Activated gamma-delta T cell (primary cell): ENCODE results near the gene CAST.
"Not testable (repeated sequence)": the region's sequence is repeated elsewhere in the genome, so short reads cannot be mapped to it uniquely, and the experiment has no call there.

ENCODE experiments used
- DNase-seq: peaks from one replicate; lab custom pipeline; 2025; lab: John Stamatoyannopoulos, UW

The CAST gene

DNA sequence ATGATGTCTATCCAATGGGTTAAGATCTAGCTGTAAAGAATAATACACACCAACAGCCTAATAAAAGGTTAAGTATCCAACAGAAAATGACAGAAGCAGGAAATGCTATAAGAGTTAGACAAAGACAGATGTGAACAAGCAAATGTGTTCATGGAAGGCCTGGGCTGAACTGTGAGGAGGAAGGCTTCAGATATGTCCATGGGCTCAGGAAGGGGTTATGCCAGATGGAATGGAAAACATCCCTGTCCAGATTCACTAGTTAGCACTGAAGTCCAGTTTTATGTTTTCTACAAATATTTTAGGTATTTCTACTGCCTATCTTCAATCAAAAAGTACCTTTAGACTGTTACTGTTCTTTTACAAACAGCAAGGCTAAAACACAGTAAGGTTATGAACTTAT is 118.5 kb downstream of the CAST start:
- DNase-seq: no peak

- DNase-seq: no peak
These were observed 119.1 kb downstream of the CAST start for GRCh38 chr5:96781031-96781971.

GRCh38 chr5:96783326-96783725 is 121.2 kb downstream of the CAST start:
- no peak for DNase-seq

DNA sequence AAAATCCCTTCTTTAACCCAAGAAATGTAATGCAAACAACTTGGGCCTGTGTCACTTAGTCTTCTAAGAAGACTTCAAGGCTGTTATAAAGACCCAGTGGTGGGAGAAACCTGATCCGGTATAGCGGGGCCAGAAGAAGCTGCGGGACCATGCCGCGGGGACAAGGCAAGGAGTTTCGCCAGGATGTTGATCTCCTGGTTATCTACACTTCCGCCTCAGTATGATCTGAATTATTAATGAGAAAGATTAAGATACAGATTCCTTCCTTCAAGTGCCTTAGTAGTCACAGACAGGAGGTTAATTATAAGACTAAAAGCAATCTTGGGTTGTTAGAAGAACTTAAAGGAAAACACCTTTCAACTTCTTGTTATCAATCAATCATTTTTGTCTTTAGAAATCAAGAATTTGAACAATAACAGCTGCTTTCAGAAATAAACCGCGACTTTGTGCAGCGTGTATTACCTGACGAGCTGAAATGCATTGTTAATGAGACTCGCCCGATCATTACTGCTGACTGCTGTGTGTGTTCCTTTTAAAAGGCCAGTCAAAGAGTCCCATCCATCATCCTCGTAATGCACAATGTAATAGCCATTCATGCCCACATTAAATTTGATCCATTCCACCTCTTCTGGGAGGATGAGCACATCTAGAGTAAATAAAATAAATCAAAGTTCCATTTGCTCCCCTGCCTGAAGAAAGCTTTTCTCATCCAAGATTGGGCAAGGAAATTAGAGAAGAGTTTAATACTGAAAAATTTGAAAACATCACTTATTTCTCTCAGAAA is 123.3 kb downstream of the CAST start:
- no peak for DNase-seq

- no peak for DNase-seq
These were observed 126.1 kb downstream of the CAST start for GRCh38 chr5:96788112-96788749.

DNA sequence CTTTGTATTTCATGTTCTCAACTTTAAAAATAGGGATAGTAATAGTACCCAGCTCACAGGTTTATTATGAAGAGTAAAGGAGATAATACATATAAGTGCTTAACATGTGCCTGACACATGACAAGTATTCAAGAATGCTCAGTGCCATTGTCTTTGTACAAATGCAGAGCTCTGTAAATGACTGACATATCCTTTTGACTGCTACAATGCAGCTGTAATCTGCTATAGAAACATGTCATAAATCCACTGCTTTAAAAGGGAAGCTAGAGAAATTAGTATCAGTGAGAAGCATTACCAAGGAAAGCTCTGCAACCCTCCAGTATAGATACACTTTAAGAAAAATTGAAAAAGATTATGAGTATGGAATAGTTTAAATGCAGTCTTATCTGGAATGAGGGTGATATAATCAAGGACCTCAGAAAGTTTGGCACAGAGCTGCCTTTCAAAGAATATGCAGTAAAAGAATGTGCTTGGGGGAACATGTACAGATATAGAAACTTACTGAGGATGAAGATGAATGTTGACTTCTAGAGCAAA is 127.7 kb downstream of the CAST start:
- no peak for DNase-seq

- no peak for DNase-seq
These were observed 128.9 kb downstream of the CAST start for GRCh38 chr5:96790961-96791504.

- DNase-seq: no peak
These were observed 132.6 kb downstream of the CAST start for GRCh38 chr5:96794757-96795156.

GRCh38 chr5:96795626-96796025 is 133.4 kb downstream of the CAST start:
- DNase-seq: no peak

DNA sequence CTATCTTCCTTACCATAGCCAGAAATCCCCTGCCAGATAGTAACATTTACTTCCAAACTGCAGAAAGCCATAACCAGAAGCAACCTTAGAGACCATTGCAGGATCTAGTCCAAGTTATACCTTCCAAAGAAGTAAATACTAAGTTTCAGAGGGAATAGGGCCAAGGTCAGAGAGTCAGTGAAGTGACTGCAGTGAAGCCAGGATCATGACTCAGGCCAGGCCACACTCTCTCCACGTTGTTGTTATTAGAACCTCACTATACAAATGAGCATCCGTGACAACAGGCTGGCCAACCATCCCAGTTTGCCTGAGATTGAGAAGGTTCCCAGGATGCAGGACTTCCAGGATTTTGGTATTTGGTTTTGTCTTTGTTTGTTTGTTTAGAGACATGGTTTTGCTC is 134.3 kb downstream of the CAST start:
- DNase-seq: no peak

- DNase-seq: not testable (repeated sequence)
These were observed 139.5 kb downstream of the CAST start for GRCh38 chr5:96801718-96802117.

DNA sequence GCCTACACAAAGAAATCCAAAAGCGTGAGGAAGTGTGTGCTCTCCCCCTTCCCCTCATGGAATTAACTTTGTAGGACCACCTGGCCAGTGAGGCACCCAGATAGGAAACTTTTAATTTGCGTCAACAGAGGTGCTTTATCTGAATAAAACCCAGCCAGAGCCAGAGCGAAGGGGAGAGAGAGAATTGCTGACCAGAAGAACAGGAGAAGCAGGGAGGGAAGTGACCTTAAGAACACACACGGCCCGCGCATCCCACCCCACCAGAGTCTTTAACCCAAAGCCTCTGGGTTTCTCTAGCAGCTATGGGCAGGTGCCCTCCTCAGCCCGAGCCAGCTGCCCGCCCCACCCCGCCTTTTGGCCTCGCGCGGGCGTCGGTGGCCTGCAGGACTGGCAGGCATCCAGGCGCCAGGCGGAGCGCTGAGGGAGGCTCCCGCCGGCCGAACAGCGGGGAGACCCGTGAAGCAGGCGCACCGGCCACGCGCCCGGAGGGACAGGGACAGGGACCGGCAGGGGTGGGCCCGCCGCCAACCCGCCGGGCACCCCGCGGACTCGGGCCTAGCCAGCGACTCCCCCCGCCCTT is 145.0 kb downstream of the CAST start:
- no peak for DNase-seq

DNA sequence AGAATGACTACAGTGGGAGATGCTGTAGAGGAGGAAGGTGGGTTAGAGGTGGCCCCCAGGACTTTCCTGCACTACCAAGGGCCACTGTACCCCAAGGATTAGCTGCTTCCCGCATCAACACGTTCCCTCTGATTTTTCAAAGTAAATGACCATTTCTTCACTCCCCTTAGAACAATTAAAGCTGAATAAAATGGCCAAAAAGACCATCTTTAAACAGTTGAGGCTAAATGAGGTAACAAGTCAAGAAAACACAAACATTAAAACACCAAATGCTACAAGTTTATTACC is 146.3 kb downstream of the CAST start:
- no peak for DNase-seq

DNA sequence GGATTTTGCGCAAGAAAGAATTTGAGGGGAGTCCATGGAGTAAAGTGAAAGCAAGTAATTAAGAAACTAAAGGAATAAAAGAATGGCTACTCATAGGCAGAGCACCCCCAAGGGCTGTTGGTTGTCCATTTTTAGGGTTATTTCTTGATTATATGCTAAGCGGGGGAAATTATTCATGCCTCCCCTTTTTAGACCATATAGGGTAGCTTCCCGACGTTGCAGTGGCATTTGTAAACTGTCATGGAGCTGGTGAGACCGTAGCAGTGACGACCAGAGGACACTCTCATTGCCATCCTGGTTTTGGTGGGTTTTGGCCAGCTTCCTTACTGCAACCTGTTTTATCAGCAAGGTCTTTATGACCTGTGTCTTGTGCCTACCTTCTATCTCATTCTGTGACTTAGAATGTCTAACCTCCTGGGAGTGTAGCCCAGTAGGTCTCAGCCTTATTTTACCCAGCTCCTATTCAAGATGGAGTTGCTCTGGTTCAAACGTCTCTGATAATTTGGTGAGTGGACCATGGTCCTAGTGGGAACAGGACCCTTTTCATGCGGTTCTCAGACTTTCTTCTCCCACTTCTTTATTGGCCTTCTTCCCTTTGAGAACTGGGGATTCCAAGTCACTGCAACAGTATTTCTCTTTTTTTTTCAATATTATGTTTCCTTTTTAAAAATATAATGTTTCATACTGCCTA is 146.8 kb downstream of the CAST start:
- DNase-seq: no peak

DNA sequence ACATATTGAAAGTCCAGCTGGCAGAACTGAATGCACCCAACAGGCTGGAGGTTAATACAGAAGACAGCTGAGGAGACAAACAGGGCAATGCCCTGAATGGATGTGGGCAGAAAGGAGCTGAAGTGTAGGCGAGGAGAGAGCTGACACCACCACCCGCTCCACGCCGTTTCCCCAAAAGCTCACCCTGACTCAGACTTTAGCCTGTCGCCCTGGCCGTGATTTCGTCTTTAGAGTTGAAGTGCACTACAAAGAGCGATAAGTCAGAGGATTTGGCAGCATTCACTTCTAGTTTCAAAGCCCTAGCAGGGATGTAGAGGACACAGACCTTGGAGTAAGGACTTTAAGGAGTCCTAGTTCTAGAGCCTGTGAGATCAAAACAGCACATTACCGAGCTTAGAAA is 147.7 kb downstream of the CAST start:
- DNase-seq: no peak

- DNase-seq: no peak
These were observed 150.7 kb downstream of the CAST start for GRCh38 chr5:96812851-96813250.

- no peak for DNase-seq
These were observed 151.9 kb downstream of the CAST start for GRCh38 chr5:96814041-96814440.

DNA sequence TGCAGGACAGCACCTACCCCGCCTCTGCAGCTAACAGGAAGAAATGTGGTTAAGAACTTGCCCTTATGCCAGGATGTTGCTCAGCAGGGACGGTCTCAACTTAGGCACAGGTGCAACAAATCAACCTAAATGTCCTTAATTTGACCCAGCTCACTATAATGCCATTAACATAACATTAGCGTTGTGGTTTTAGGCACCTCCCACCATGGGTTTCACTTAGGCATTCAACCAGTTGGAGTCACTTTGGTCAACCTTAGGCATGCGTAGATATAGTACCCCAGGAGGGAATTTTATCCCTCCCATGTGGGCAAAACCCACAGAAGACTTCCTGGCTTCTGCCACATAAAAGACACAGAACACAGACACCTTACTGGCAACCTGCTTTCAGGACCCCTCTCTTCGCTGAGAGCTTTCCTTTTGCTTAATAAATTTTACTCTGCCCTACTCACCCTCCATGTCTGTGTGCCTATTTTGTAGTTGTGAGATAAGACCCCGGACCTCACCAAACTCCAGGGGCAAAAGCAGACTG is 154.3 kb downstream of the CAST start:
- DNase-seq: no peak

- DNase-seq: no peak
These were observed 154.8 kb downstream of the CAST start for GRCh38 chr5:96816991-96817390.

- no peak for DNase-seq
These were observed 155.3 kb downstream of the CAST start for GRCh38 chr5:96817506-96817905.
